ENCODE data around the gene CLEC10A. TPM values are rescaled to one million over a fixed set of nuclear protein-coding genes. Genes with fewer than 3 reads are reported as not detected.

CLEC10A gene
- total RNA-seq, 1 donor from 2014 or later = 1.6 TPM

DNA sequence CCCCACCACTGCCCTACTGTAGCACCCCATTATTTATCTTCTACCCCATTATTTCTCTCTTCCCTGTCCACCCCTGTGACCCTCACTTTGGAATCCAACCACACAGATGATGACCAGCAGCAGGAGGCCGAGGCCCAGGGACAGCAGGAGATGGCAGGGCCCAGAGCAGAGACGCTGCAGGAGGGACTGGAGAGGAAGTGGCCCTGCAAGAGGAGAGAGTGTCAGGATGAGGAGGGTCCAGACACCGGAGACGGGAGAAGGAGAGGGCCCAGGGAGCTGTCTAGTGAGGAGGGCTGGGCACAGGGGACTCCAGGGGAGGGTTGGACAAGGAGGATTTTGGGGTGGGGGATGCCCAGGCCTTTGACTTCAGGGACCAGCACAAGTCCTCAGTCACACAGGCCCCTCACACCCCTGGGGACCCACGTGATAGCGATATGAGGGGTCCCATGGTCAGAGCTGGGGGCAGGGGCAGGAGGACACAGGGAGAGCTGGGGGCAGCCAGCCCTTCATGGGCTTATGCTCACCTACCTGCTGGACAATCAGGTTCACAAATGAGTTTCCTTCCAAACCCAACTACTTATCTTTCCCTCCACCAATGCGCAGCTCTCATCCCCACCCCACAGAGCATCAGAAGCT is 2.0 kb downstream of the CLEC10A start:
- peaks cover 0 to 4% (median 3%) of the 10 kb centered on the region in 3 donors for H3K27me3 ChIP-seq (ENCODE audit: control insufficient read depth in 3 of 3, insufficient read depth in 3 of 3, low read length in 3 of 3)
- peaks cover 0 to 10% (median 10%) of the 10 kb centered on the region in 3 donors for H3K4me1 ChIP-seq (ENCODE audit: control insufficient read depth in 3 of 3, insufficient read depth in 3 of 3, low read length in 3 of 3)
- H3K36me3 ChIP-seq (ENCODE audit: control insufficient read depth in 3 of 3, insufficient read depth in 3 of 3, low read length in 3 of 3) = no peaks in the 10 kb centered on the region
- H3K27ac ChIP-seq (ENCODE audit: low read depth, low read length) = no peak overlapping the region
- no peaks in the 10 kb centered on the region for H3K9me3 ChIP-seq (ENCODE audit: control insufficient read depth in 3 of 3, low read length in 3 of 3)
- H3K9ac ChIP-seq (ENCODE audit: low read depth in 1 of 3, low read length in 3 of 3) = no peak overlapping the region
- H3K4me3 ChIP-seq (ENCODE audit: low read length in 3 of 3) = no peak overlapping the region

DNA sequence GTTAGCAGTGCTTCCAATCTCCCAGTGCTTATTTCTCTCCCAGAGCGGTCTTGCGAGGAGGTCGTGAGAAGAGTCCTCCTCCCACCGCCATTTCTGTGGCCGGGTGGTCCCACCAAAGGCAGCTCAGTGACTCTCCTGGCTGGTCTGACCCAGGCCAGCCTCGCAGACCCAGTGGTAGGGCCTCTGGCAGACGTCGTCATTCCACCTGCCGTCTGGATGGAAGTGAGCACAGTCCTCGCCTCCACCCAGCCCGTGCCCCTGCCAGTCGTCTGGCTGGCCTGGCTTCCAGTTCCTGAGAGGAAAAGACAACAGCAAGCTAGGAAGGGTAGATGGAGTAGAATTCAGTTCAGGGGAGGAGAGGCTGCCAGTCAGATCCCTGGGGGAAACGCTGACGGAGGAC is 5.1 kb downstream of the CLEC10A start:
- Histone ChIP-seq H3K27ac (ENCODE audit: low read depth, low read length) (no peak overlapping the region), H3K27me3 (ENCODE audit: control insufficient read depth in 3 of 3, insufficient read depth in 3 of 3, low read length in 3 of 3) (peaks cover 0 to 6% (median 0%) of the 10 kb centered on the region in 3 donors), H3K36me3 (ENCODE audit: control insufficient read depth in 3 of 3, insufficient read depth in 3 of 3, low read length in 3 of 3) (no peaks in the 10 kb centered on the region), H3K9ac (ENCODE audit: low read depth in 1 of 3, low read length in 3 of 3) (no peak overlapping the region), H3K9me3 (ENCODE audit: control insufficient read depth in 3 of 3, low read length in 3 of 3) (no peaks in the 10 kb centered on the region), H3K4me3 (ENCODE audit: low read length in 3 of 3) (no peak overlapping the region), H3K4me1 (ENCODE audit: control insufficient read depth in 3 of 3, insufficient read depth in 3 of 3, low read length in 3 of 3) (peaks cover 0 to 2% (median 2%) of the 10 kb centered on the region in 3 donors)

DNA sequence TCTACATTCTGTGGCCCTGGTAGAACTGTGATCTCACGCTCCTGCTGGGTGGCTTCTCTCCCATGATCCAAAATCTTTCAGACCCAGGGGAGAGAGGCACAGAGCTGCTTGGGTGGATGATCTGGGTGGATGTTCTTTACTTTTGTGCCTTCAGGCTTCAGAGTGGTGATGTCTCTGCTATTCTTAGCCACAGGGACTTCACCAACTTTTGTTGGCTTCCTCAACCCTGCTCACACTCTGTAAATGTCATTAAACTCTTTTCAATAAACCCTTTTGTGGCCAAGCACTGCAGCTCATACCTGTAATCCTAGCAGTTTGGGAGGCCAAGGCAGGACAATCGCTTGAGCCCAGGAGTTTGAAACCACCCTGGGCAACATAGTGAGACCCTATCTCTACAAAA is 7.6 kb downstream of the CLEC10A start:
- no peak overlapping the region for H3K9ac ChIP-seq (ENCODE audit: low read depth in 1 of 3, low read length in 3 of 3)
- no peaks in the 10 kb centered on the region for H3K36me3 ChIP-seq (ENCODE audit: control insufficient read depth in 3 of 3, insufficient read depth in 3 of 3, low read length in 3 of 3)

DNA sequence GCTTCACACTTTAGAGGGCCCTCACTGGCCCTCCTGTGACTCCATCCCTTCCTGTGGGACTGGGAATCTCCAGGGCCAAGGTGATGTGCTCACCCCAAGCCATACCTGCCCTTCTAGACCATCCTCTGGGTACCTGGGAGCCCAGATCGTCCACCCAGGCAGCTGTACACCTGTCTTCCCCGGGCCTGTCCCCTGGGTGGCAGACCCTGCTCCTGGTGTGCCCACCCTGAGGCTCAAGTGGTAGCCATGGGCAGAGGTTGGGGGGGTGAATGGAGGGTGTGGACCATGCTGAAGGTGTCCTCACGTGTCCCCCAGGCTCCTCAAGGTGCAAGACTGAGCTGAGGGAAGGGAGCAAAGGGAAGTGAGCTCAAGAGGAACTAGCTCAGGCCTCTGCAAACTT is 9.3 kb downstream of the CLEC10A start:
- H3K27me3 ChIP-seq (ENCODE audit: control insufficient read depth in 3 of 3, insufficient read depth in 3 of 3, low read length in 3 of 3) = peaks cover 0 to 4% (median 3%) of the 10 kb centered on the region in 3 donors
- H3K4me1 ChIP-seq (ENCODE audit: control insufficient read depth in 3 of 3, insufficient read depth in 3 of 3, low read length in 3 of 3) = no peaks in the 10 kb centered on the region
- H3K9ac ChIP-seq (ENCODE audit: low read depth in 1 of 3, low read length in 3 of 3) = no peak overlapping the region
- H3K36me3 ChIP-seq (ENCODE audit: control insufficient read depth in 3 of 3, insufficient read depth in 3 of 3, low read length in 3 of 3) = no peaks in the 10 kb centered on the region
- H3K27ac ChIP-seq (ENCODE audit: low read depth, low read length) = no peak overlapping the region
- no peaks in the 10 kb centered on the region for H3K9me3 ChIP-seq (ENCODE audit: control insufficient read depth in 3 of 3, low read length in 3 of 3)
- no peak overlapping the region for H3K4me3 ChIP-seq (ENCODE audit: low read length in 3 of 3)

More for the DNA sequence above, 7.6 kb downstream of the CLEC10A start:
- H3K9me3 ChIP-seq (ENCODE audit: control insufficient read depth in 3 of 3, low read length in 3 of 3) = no peaks in the 10 kb centered on the region
- peaks cover 0 to 6% (median 0%) of the 10 kb centered on the region in 3 donors for H3K27me3 ChIP-seq (ENCODE audit: control insufficient read depth in 3 of 3, insufficient read depth in 3 of 3, low read length in 3 of 3)
- H3K27ac ChIP-seq (ENCODE audit: low read depth, low read length) = no peak overlapping the region
- H3K4me3 ChIP-seq (ENCODE audit: low read length in 3 of 3) = no peak overlapping the region
- H3K4me1 ChIP-seq (ENCODE audit: control insufficient read depth in 3 of 3, insufficient read depth in 3 of 3, low read length in 3 of 3) = no peaks in the 10 kb centered on the region

DNA sequence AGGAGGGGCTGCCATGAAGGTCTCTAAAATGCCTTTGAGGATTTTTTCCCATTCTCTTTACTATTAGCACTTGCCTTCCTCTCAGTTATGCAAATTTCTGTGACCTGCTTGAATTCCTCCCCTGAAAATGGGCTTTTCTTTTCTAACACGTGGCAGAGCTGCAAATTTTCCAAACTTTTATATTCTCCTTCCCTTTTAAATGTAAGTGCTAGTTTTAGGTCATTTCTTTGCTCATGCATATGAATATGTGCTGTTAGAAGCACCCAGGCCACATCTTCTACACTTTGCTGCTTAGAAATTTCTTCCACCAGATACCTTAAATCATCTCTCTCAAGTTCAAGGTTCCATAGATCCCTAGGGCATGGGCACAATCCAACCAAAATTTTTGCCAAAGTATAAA is 11.8 kb downstream of the CLEC10A start:
- no peak overlapping the region for H3K27ac ChIP-seq (ENCODE audit: low read depth, low read length)
- no peaks in the 10 kb centered on the region for H3K36me3 ChIP-seq (ENCODE audit: control insufficient read depth in 3 of 3, insufficient read depth in 3 of 3, low read length in 3 of 3)
- no peaks in the 10 kb centered on the region for H3K9me3 ChIP-seq (ENCODE audit: control insufficient read depth in 3 of 3, low read length in 3 of 3)
- H3K9ac ChIP-seq (ENCODE audit: low read depth in 1 of 3, low read length in 3 of 3) = no peak overlapping the region
- H3K27me3 ChIP-seq (ENCODE audit: control insufficient read depth in 3 of 3, insufficient read depth in 3 of 3, low read length in 3 of 3) = peaks cover 3 to 21% (median 6%) of the 10 kb centered on the region in 3 donors
- H3K4me3 ChIP-seq (ENCODE audit: low read length in 3 of 3) = no peak overlapping the region
- no peaks in the 10 kb centered on the region for H3K4me1 ChIP-seq (ENCODE audit: control insufficient read depth in 3 of 3, insufficient read depth in 3 of 3, low read length in 3 of 3)

DNA sequence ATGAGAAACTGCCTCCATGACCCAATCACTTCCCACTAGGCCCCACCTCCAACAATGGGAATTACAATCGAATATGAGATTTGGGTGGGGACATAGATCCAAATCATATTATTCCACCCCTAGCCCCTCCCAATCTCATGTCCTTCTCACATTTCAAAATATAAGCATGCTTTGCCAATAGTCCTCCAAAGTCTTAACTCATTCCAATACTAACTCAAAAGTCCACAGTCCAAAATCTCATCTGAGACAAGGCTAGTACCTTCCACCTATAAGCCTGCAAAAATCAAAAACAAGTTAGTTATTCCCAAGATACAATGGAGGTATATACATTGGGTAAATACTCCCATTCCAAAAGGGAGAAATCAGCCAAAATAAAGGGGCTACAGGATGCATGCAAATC is 12.9 kb downstream of the CLEC10A start:
- no peaks in the 10 kb centered on the region for H3K9me3 ChIP-seq (ENCODE audit: control insufficient read depth in 3 of 3, low read length in 3 of 3)
- H3K4me1 ChIP-seq (ENCODE audit: control insufficient read depth in 3 of 3, insufficient read depth in 3 of 3, low read length in 3 of 3) = no peaks in the 10 kb centered on the region
- H3K36me3 ChIP-seq (ENCODE audit: control insufficient read depth in 3 of 3, insufficient read depth in 3 of 3, low read length in 3 of 3) = no peaks in the 10 kb centered on the region
- H3K27ac ChIP-seq (ENCODE audit: low read depth, low read length) = no peak overlapping the region
- peaks cover 3 to 21% (median 6%) of the 10 kb centered on the region in 3 donors for H3K27me3 ChIP-seq (ENCODE audit: control insufficient read depth in 3 of 3, insufficient read depth in 3 of 3, low read length in 3 of 3)
- H3K9ac ChIP-seq (ENCODE audit: low read depth in 1 of 3, low read length in 3 of 3) = no peak overlapping the region
- no peak overlapping the region for H3K4me3 ChIP-seq (ENCODE audit: low read length in 3 of 3)

DNA sequence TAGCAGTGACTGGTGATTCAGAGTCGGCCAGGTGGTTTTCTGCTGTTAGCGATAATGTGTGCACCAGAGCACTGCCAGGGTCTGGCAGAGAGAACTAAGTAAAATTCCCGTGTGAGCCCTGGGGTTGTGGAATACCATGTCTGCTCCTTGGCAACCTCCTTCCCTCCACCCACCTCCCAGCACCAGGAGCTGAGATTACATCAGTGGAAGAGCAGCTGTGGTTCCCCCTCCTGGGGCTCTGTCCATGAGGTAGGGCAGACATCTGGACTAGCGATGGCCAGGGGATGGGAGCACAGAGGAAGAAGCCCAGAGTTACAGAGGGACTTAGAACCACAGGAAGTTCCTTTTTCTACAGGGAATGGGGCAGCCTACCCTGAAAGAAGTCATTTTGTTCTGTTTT is 15.8 kb downstream of the CLEC10A start:
- H3K9ac ChIP-seq (ENCODE audit: low read depth in 1 of 3, low read length in 3 of 3) = no peak overlapping the region
- no peaks in the 10 kb centered on the region for H3K36me3 ChIP-seq (ENCODE audit: control insufficient read depth in 3 of 3, insufficient read depth in 3 of 3, low read length in 3 of 3)

DNA sequence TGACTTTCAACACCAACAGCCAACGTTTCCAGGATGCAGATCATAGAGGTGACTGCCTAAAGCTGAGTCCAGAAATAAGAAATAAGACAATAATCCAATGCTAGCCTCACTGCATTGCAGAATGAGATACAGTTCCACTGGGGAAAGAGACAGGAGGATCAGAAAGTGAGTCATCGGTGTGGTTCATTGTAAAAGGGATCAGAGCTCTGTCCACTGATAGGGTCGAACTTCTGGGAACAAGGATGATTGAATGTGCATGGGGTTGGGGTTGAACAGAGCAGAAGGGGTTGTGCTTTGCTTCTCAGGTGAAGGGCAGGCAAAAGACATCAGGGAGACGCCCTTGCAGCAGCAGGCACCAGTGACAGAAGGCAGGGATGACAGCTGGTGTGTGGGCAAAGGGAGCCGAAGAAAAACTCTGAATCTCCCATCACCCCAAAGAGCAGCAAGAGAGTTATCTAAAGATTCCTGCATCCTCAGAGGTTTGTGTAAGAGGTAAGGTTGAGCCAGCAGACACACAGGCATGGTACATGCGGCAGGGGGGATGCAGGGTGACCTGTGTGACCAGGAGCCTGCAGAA is 16.4 kb downstream of the CLEC10A start:
- Histone ChIP-seq H3K4me3 (ENCODE audit: low read length in 3 of 3) (no peak overlapping the region), H3K27me3 (ENCODE audit: control insufficient read depth in 3 of 3, insufficient read depth in 3 of 3, low read length in 3 of 3) (peaks cover 3 to 23% (median 6%) of the 10 kb centered on the region in 3 donors), H3K9ac (ENCODE audit: low read depth in 1 of 3, low read length in 3 of 3) (no peak overlapping the region), H3K27ac (ENCODE audit: low read depth, low read length) (no peak overlapping the region), H3K9me3 (ENCODE audit: control insufficient read depth in 3 of 3, low read length in 3 of 3) (no peaks in the 10 kb centered on the region), H3K4me1 (ENCODE audit: control insufficient read depth in 3 of 3, insufficient read depth in 3 of 3, low read length in 3 of 3) (no peaks in the 10 kb centered on the region), H3K36me3 (ENCODE audit: control insufficient read depth in 3 of 3, insufficient read depth in 3 of 3, low read length in 3 of 3) (no peaks in the 10 kb centered on the region)

More for the DNA sequence above, 15.8 kb downstream of the CLEC10A start:
- Histone ChIP-seq H3K9me3 (ENCODE audit: control insufficient read depth in 3 of 3, low read length in 3 of 3) (no peaks in the 10 kb centered on the region), H3K27ac (ENCODE audit: low read depth, low read length) (no peak overlapping the region), H3K4me1 (ENCODE audit: control insufficient read depth in 3 of 3, insufficient read depth in 3 of 3, low read length in 3 of 3) (no peaks in the 10 kb centered on the region), H3K4me3 (ENCODE audit: low read length in 3 of 3) (no peak overlapping the region), H3K27me3 (ENCODE audit: control insufficient read depth in 3 of 3, insufficient read depth in 3 of 3, low read length in 3 of 3) (peaks cover 3 to 23% (median 6%) of the 10 kb centered on the region in 3 donors)

DNA sequence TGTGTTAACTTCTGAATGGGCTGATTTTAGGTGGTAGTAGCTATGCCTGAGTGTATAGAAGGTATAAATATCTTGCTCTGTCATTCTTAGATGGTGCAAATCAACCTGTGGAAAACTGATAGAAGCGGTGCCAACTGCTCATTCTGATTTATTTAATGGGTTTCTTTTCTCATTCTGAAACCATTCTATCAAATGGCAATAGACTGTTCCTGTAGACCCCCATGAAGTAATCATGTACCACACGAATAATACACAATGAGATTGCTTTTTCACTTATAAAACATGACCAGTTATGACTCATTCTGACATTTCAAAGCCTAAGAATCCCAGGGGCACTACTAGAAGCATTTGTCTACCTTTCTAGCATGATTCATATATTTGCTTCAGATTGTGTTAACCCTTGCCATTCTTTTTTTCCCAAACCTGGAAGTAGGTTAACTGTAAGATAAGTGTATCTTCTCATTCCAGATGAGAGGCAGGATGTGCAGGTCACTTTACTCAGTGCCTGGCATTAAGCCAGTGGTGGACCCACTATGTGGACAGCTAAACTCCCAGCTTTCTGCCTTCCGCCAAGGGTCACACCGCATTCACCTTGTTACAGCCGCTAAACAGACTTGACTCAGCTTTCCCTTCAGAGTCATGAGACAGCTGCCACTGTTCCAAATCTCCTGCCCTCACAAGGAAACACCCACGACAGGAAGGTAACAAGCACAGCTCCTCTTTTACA is 19.7 kb downstream of the CLEC10A start:
- Histone ChIP-seq H3K4me1 (ENCODE audit: control insufficient read depth in 3 of 3, insufficient read depth in 3 of 3, low read length in 3 of 3) (no peaks in the 10 kb centered on the region), H3K4me3 (ENCODE audit: low read length in 3 of 3) (no peak overlapping the region), H3K36me3 (ENCODE audit: control insufficient read depth in 3 of 3, insufficient read depth in 3 of 3, low read length in 3 of 3) (no peaks in the 10 kb centered on the region), H3K27ac (ENCODE audit: low read depth, low read length) (no peak overlapping the region), H3K27me3 (ENCODE audit: control insufficient read depth in 3 of 3, insufficient read depth in 3 of 3, low read length in 3 of 3) (peaks cover 3 to 18% (median 5%) of the 10 kb centered on the region in 3 donors), H3K9me3 (ENCODE audit: control insufficient read depth in 3 of 3, low read length in 3 of 3) (no peaks in the 10 kb centered on the region), H3K9ac (ENCODE audit: low read depth in 1 of 3, low read length in 3 of 3) (no peak overlapping the region)

Data from skeletal muscle tissue (tissue), 4 donors.